GM19397 (cell line): ENCODE data around the gene REG3A.

Experiments used
- ATAC-seq: cut with Tn5 transposase; IDR thresholded peaks from one replicate; pipeline ENCODE4 v1.9.1; 2021; ENCODE audit warnings: mild to moderate bottlenecking, moderate library complexity; ENCODE audit not compliant: unreplicated experiment

REG3A gene

DNA sequence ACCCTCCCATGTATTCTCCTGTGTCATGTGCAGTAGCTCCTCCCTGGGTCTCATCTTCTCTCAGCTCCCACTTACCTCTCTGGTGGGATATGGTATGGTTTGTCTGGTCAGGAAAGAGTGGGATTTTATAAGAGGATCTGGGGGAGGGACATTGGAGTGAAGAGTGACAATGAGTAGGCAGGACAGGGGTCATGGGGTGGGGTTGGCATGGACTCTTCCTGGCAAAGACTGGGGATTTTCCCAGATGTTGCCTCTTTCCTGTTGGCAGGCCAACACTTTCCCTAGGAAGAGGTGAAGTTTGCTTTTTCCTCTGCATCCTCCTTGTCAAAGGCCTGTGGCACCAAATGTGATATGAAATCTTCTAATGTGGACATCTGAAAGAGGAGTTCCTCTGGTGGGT lies at the start of gene REG3A:
REG3A (minus strand) TSS at position 101 of the 400 bp plus-strand sequence. CDS start 348 bp downstream, outside the sequence.
- no peak for ATAC-seq

GRCh38 chr2:79200762-79201161 lies 41.2 kb upstream of the REG3A start:
- ATAC-seq: no peak

DNA sequence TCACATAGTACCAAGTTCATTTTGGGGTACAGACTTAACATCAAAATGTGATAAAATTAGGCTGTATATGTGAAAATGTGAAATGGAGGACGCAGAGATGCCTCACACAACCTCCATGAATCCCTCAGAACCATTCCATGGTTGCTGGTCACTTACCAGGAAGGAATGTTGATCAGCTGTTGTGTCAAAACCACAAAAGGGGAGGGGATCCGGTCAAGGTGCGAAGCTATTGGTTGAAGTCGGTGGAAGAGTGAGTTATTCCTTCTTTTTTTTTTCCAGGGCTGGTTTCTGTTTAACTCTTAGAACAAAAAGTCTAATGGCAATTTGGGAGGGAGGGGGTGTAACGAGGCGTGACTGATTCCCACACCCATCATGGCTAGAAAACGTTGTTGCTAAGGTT lies 32.3 kb upstream of the REG3A start:
- ATAC-seq: no peak

DNA sequence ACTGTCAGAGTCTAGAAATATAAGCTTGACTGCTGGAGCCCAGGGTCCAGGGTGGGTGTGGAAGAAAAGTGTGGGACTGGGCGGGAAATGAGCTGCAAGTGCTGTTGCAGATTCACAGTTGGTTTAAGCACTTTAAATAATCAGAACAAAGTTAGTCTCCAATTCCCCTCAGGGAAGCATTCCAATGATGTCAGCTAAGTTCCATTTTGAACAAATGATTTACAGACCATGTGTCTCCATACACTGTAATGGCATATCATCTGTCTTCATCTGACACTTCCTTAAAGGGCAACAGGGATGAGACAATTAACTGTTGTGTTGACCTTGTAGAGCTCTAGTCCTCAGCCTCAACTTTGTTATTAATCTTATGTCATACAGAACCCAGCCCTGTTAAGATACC lies 31.5 kb upstream of the REG3A start:
- no peak for ATAC-seq

- ATAC-seq: no peak
Measured at GRCh38 chr2:79189465-79189864, 29.9 kb upstream of the REG3A start.

GRCh38 chr2:79181617-79182016 lies 22.1 kb upstream of the REG3A start:
- no peak for ATAC-seq

GRCh38 chr2:79180092-79180491 lies 20.5 kb upstream of the REG3A start:
- no peak for ATAC-seq

GRCh38 chr2:79179036-79179435 lies 19.5 kb upstream of the REG3A start:
- no peak for ATAC-seq

GRCh38 chr2:79178076-79178674 lies 18.6 kb upstream of the REG3A start:
- ATAC-seq: no peak

DNA sequence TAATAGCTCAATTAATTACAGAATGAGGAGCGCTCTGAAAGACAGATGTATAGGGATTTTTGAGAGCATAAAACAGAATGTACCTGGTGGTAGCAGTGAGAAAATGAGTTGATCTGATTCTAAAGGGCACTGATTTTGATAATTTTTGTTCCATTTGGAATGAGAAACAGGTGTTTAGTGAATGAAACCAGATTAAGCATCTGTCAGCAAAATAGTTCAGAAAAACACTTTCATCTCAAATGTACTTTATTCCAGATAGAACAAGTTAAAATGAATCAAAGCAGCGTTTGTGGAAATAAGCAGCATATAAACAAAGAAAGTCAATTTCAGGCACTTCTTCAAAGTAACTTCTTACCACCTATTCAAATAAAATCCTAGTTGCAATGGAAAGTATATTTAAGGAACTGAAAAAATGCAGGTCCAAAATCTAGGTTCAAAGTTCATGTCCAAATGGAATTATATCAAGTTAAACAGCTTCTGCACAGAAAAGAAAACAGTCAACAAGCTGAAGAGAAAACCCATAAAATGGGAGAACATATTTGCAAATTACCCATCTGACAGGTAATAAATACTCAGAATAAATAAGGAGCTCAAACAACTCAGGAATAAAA lies 11.9 kb upstream of the REG3A start:
- ATAC-seq: no peak

DNA sequence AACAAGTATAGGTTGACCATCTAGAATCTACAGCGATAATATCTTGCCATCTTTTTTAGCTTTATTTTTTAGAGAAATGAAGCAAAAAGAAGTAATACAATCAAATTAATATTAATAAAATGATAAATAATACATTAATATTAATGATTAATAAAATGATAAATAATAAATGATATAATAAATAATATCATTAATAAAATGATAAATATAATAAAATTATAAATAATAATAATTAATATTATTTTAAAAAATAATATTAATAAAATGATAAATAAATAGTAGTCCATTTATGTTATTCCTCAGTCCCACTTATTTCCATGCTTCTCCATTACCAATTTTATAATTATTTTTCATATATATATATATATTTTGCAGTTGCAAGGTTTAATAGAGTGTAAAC lies 3.2 kb upstream of the REG3A start:
- no peak for ATAC-seq

DNA sequence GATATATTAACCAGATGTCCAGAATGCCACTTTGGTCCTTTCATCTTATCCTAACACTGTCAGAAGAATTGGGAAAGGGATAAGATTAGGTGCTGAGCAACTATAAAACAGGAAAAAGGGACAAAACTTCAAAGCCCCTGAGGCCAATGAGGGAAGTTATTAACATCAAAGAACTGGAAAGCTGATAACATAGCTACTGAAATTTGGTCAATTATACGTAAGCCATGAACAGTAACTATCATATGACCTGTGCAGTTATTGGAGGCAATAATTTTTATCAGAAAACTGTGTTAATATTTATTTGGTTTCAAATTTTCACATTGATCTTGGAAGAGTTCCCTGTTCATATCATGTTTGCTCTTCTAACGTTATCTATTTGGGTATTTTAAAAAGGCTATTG lies 2.6 kb upstream of the REG3A start:
- ATAC-seq: no peak

GRCh38 chr2:79159030-79159429 lies 523 bp downstream of the REG3A start:
- no peak for ATAC-seq

DNA sequence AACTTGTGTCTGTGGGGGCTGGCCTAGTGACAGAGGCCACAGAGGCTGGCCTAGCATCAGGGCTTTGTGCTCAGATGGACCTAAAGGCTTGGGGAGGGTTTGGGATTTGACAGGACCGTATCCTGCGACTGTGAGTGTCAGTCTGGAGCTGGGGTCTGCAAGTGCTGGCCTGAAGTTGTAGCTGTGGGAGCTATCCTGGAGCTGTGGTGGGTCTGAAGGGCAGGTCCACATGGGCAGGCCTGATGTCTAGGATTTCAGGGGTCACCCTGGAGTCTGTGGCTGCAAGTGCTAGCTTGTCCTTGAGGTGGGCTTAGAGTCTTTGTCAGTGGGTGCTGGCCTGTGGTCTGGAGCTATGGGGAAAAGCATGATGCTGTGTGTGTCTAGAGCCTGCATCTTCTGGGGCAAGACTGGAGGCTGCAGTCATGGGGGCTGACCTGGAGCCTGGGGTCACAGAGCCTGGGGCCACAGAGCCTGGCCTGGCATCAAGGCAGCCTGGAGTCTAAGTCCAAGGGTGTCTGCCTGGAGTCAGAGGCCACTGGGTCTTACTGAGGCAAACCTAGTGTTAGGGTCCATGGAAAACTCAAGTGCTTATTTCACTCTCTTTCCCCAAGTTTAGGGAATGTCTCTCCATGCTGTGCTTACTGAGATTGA lies 3.6 kb downstream of the REG3A start:
- ATAC-seq: no peak

GRCh38 chr2:79139423-79139822 lies 20.1 kb downstream of the REG3A start:
- no peak for ATAC-seq

- no peak for ATAC-seq
Measured at GRCh38 chr2:79138385-79138784, 21.2 kb downstream of the REG3A start.

DNA sequence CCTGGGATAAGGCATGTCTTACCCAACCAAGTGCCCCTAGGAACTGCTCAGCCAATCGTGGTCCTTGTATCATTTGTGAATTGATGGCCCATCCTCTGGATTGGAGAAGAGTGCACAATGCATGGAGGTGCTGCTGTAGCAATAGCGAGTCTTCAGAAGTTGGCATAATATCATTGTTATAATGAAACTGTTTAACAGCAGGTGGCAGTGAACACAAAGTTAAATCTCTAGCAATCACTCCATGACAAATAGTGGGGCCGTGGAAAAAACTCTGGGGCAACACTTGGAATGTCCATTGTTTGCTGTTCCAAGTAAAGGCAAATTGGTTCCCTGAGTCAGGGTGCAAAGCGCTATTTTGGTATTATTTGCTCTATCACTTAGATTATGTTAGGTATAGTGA lies 27.9 kb downstream of the REG3A start:
- ATAC-seq: no peak

- no peak for ATAC-seq
Measured at GRCh38 chr2:79129804-79130203, 29.7 kb downstream of the REG3A start.

- no peak for ATAC-seq
Measured at GRCh38 chr2:79129260-79129659, 30.3 kb downstream of the REG3A start.

- ATAC-seq: no peak
Measured at GRCh38 chr2:79128406-79128805, 31.1 kb downstream of the REG3A start.

GRCh38 chr2:79125721-79125985 lies 33.9 kb downstream of the REG3A start:
- ATAC-seq: no peak

- ATAC-seq: no peak
Measured at GRCh38 chr2:79124907-79125720, 34.4 kb downstream of the REG3A start.
